Measurements from ENCODE around the gene AEBP2.

GRCh38 chr12:19410211-19410610 lies 29.1 kb upstream of the AEBP2 start:
- TF ChIP-seq, protein P1, sequence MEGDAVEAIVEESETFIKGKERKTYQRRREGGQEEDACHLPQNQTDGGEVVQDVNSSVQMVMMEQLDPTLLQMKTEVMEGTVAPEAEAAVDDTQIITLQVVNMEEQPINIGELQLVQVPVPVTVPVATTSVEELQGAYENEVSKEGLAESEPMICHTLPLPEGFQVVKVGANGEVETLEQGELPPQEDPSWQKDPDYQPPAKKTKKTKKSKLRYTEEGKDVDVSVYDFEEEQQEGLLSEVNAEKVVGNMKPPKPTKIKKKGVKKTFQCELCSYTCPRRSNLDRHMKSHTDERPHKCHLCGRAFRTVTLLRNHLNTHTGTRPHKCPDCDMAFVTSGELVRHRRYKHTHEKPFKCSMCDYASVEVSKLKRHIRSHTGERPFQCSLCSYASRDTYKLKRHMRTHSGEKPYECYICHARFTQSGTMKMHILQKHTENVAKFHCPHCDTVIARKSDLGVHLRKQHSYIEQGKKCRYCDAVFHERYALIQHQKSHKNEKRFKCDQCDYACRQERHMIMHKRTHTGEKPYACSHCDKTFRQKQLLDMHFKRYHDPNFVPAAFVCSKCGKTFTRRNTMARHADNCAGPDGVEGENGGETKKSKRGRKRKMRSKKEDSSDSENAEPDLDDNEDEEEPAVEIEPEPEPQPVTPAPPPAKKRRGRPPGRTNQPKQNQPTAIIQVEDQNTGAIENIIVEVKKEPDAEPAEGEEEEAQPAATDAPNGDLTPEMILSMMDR (IDR thresholded peaks at IDR 0.05), result no peak
- TF ChIP-seq POLR2AphosphoS5 (IDR thresholded peaks at IDR 0.05) (no peak), POLR2A (IDR thresholded peaks at IDR 0.05) (no peak), EP300 (IDR thresholded peaks at IDR 0.05) (no peak)
